ENCODE measurements around the gene GSE1. TPM values are rescaled to one million over a fixed set of nuclear protein-coding genes. Genes with fewer than 3 reads are reported as not detected.

Gene GSE1
- total and polyA plus RNA-seq, 9 of the 15 experiments (the other 6 are each of a cell fraction or from before 2014, with no cell fraction given), result 12.2 to 244 (median 57.9) TPM

- TF ChIP-seq AFF1 (IDR thresholded peaks at IDR 0.05; ENCODE audit: low read depth in 1 of 2, partially characterized antibody in 2 of 2) (no peak), ZNF133 (CRISPR knock-in tag; IDR thresholded peaks at IDR 0.05) (no peak), CBX8 (IDR thresholded peaks at IDR 0.05; ENCODE audit: borderline replicate concordance, extremely low read depth, low read depth, low read length, poor library complexity, severe bottlenecking) (no peak), ZNF584 (CRISPR knock-in tag; IDR thresholded peaks at IDR 0.05; ENCODE audit: low read depth) (no peak), HMG20A (CRISPR knock-in tag; conservative IDR thresholded peaks at IDR 0.05) (no peak), ATF4 (CRISPR knock-in tag; IDR thresholded peaks at IDR 0.05) (no peak), POLR2AphosphoS5 (IDR thresholded peaks at IDR 0.05; ENCODE audit: control insufficient read depth, insufficient read depth, low read depth, low read length) (no peak), MEF2A (IDR thresholded peaks at IDR 0.05; ENCODE audit: control insufficient read depth, low read depth, low read length) (no peak), EP300 (IDR thresholded peaks at IDR 0.05; ENCODE audit: low read length) (no peak), ZBTB2 (IDR thresholded peaks at IDR 0.05) (peak; percentile 22; the same call in 1 of the 2 replicates), TSC22D4 (tag; IDR thresholded peaks at IDR 0.05) (no peak), MTA1 (IDR thresholded peaks at IDR 0.05; ENCODE audit: borderline replicate concordance) (no peak), MLLT1 (IDR thresholded peaks at IDR 0.05) (no peak), SMARCB1 (IDR thresholded peaks at IDR 0.05; ENCODE audit: insufficient read length, low read depth) (no peak), DMBX1 (CRISPR knock-in tag; IDR thresholded peaks at IDR 0.05; ENCODE audit: borderline replicate concordance) (no peak), ATF2 (CRISPR knock-in tag; IDR thresholded peaks at IDR 0.05) (peak; percentile 19; the same call in 1 of the 2 replicates), POLR2A (conservative IDR thresholded peaks at IDR 0.05) (no peak)
Observed at GRCh38 chr16:85687651-85688471, 74.7 kb downstream of the GSE1 start (continued).
